HEK293 (cell line): ENCODE measurements around the gene TGM5.

Experiments
- GLI4 ChIP-seq: fragments of 450-650 bp; formaldehyde crosslinking; IDR thresholded peaks from 2 replicates; pipeline ENCODE4 v1.5.1; 2016; ENCODE audit warnings: missing biosample characterization, missing genetic modification characterization
- ZBTB7A ChIP-seq: fragments of 450-650 bp; formaldehyde crosslinking; IDR thresholded peaks from 2 replicates; pipeline ENCODE4 v1.5.1; 2016; ENCODE audit warnings: low read depth, missing biosample characterization, missing genetic modification characterization
- ZNF24 ChIP-seq: fragments of 450-650 bp; formaldehyde crosslinking; IDR thresholded peaks from 2 replicates; pipeline ENCODE4 v1.5.1; 2016; ENCODE audit warnings: missing biosample characterization, missing genetic modification characterization
- ZNF670 ChIP-seq: fragments of 450-650 bp; formaldehyde crosslinking; IDR thresholded peaks from 2 replicates; pipeline ENCODE4 v1.5.1; 2016; ENCODE audit warnings: missing biosample characterization, missing genetic modification characterization, low read depth
- TF ChIP-seq, protein P1 (sequence below): fragments of 450-650 bp; formaldehyde crosslinking; IDR thresholded peaks from 2 replicates; pipeline ENCODE4 v1.5.1; 2016; ENCODE audit warnings: missing biosample characterization, missing genetic modification characterization
- TF ChIP-seq, protein P2 (sequence below): fragments of 450-650 bp; formaldehyde crosslinking; IDR thresholded peaks from 2 replicates; pipeline ENCODE4 v1.5.1; 2016; ENCODE audit warnings: missing biosample characterization, missing genetic modification characterization
- TF ChIP-seq, protein P3 (sequence below): fragments of 450-650 bp; formaldehyde crosslinking; IDR thresholded peaks from 2 replicates; pipeline ENCODE4 v1.5.1; 2017; ENCODE audit warnings: missing biosample characterization, missing genetic modification characterization

DNA sequence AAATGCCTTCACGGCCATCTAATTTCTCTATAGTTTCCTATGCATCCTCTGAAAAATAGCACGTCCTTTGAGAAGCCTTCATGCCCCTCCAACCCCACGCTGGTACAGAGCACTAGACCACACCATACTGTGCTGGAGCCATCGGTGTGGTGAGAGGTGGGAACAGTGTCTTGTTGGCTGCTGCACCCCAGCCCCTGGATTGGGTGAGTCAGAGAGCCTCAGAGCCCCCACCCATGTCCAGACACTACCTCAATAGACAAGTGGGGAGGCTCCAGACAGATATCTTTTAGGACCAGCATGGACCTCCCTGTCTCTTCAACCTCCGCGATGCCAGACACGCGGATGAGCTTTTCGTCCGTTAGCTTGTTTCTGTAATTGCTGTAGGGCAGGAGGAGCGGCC, 12.1 kb upstream of the TGM5 start:
- no peak for TF ChIP-seq ZNF24 (tag by site-specific recombination)
- TF ChIP-seq, protein P1, sequence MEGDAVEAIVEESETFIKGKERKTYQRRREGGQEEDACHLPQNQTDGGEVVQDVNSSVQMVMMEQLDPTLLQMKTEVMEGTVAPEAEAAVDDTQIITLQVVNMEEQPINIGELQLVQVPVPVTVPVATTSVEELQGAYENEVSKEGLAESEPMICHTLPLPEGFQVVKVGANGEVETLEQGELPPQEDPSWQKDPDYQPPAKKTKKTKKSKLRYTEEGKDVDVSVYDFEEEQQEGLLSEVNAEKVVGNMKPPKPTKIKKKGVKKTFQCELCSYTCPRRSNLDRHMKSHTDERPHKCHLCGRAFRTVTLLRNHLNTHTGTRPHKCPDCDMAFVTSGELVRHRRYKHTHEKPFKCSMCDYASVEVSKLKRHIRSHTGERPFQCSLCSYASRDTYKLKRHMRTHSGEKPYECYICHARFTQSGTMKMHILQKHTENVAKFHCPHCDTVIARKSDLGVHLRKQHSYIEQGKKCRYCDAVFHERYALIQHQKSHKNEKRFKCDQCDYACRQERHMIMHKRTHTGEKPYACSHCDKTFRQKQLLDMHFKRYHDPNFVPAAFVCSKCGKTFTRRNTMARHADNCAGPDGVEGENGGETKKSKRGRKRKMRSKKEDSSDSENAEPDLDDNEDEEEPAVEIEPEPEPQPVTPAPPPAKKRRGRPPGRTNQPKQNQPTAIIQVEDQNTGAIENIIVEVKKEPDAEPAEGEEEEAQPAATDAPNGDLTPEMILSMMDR (tag by site-specific recombination) = no peak
- TF ChIP-seq, protein P2, sequence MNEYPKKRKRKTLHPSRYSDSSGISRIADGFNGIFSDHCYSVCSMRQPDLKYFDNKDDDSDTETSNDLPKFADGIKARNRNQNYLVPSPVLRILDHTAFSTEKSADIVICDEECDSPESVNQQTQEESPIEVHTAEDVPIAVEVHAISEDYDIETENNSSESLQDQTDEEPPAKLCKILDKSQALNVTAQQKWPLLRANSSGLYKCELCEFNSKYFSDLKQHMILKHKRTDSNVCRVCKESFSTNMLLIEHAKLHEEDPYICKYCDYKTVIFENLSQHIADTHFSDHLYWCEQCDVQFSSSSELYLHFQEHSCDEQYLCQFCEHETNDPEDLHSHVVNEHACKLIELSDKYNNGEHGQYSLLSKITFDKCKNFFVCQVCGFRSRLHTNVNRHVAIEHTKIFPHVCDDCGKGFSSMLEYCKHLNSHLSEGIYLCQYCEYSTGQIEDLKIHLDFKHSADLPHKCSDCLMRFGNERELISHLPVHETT (tag by site-specific recombination) = no peak
- TF ChIP-seq ZNF670 (tag by site-specific recombination) = no peak
- TF ChIP-seq ZBTB7A (tag by site-specific recombination) = no peak
- TF ChIP-seq GLI4 (tag by site-specific recombination) = no peak
- TF ChIP-seq, protein P3, sequence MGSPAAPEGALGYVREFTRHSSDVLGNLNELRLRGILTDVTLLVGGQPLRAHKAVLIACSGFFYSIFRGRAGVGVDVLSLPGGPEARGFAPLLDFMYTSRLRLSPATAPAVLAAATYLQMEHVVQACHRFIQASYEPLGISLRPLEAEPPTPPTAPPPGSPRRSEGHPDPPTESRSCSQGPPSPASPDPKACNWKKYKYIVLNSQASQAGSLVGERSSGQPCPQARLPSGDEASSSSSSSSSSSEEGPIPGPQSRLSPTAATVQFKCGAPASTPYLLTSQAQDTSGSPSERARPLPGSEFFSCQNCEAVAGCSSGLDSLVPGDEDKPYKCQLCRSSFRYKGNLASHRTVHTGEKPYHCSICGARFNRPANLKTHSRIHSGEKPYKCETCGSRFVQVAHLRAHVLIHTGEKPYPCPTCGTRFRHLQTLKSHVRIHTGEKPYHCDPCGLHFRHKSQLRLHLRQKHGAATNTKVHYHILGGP (tag by site-specific recombination) = no peak
